Measurements from ENCODE around the gene NEDD4L.
"Not testable (repeated sequence)": the region's sequence is repeated elsewhere in the genome, so short reads cannot be mapped to it uniquely, and the experiment has no call there.

Gene NEDD4L

GRCh38 chr18:58043491-58044369 is at the start of gene NEDD4L:
NEDD4L (plus strand) TSS chr18:58044226; CDS start chr18:58044661, 435 bp downstream.
- TF ChIP-seq CTCF (IDR thresholded peaks at IDR 0.05; ENCODE audit: extremely low read depth, insufficient read depth, missing control alignments), result peak; percentile 83
- in situ Hi-C loops (cut with MboI; ENCODE audit: low pct_unique_long_range_greater_than_20kb, low sequenced_read_pairs, unreplicated experiment), result no loop called here
- peak; percentile 86 for DNase-seq (ENCODE audit: low spot score)

GRCh38 chr18:57995331-57995730 is 48.7 kb upstream of the NEDD4L start:
- no peak for TF ChIP-seq CTCF (IDR thresholded peaks at IDR 0.05; ENCODE audit: extremely low read depth, insufficient read depth, missing control alignments)
- in situ Hi-C loops (cut with MboI; ENCODE audit: low pct_unique_long_range_greater_than_20kb, low sequenced_read_pairs, unreplicated experiment), result no loop called here
- DNase-seq (ENCODE audit: low spot score), result no peak

GRCh38 chr18:57996894-57997293 is 47.1 kb upstream of the NEDD4L start:
- in situ Hi-C loops (cut with MboI; ENCODE audit: low pct_unique_long_range_greater_than_20kb, low sequenced_read_pairs, unreplicated experiment); DNase-seq (ENCODE audit: low spot score): not testable (repeated sequence)

- in situ Hi-C loops (cut with MboI; ENCODE audit: low pct_unique_long_range_greater_than_20kb, low sequenced_read_pairs, unreplicated experiment), result no loop called here
- DNase-seq (ENCODE audit: low spot score), result no peak
- TF ChIP-seq CTCF (IDR thresholded peaks at IDR 0.05; ENCODE audit: extremely low read depth, insufficient read depth, missing control alignments), result no peak
These were observed 46.2 kb upstream of the NEDD4L start for GRCh38 chr18:57997820-57998219.

- TF ChIP-seq CTCF (IDR thresholded peaks at IDR 0.05; ENCODE audit: extremely low read depth, insufficient read depth, missing control alignments), result no peak
- in situ Hi-C loops (cut with MboI; ENCODE audit: low pct_unique_long_range_greater_than_20kb, low sequenced_read_pairs, unreplicated experiment), result no loop called here
- DNase-seq (ENCODE audit: low spot score), result no peak
These were observed 45.6 kb upstream of the NEDD4L start for GRCh38 chr18:57998461-57998860.

- no peak for TF ChIP-seq CTCF (IDR thresholded peaks at IDR 0.05; ENCODE audit: extremely low read depth, insufficient read depth, missing control alignments)
- in situ Hi-C loops (cut with MboI; ENCODE audit: low pct_unique_long_range_greater_than_20kb, low sequenced_read_pairs, unreplicated experiment), result no loop called here
- DNase-seq (ENCODE audit: low spot score), result no peak
These were observed 39.7 kb upstream of the NEDD4L start for GRCh38 chr18:58004317-58004716.

- no peak for DNase-seq (ENCODE audit: low spot score)
- no peak for TF ChIP-seq CTCF (IDR thresholded peaks at IDR 0.05; ENCODE audit: extremely low read depth, insufficient read depth, missing control alignments)
- in situ Hi-C loops (cut with MboI; ENCODE audit: low pct_unique_long_range_greater_than_20kb, low sequenced_read_pairs, unreplicated experiment), result no loop called here
These were observed 39.0 kb upstream of the NEDD4L start for GRCh38 chr18:58005011-58005410.

Data from GM13977 (cell line).